Esophagus squamous epithelium (tissue), 4 donors: ENCODE measurements around the gene TNS1.

Experiments used
- CTCF ChIP-seq, 6 experiments: fragments of 450-650 bp in 4 of 6; fragments of 200-600 bp in 2 of 6; sonication (generic) in 2 of 6; IDR thresholded peaks; one replicate each; pipeline ENCODE4 v1.5.1; 2016 to 2019; ENCODE audit warnings: antibody characterized with exemption in 6 of 6, mild to moderate bottlenecking in 4 of 6, moderate library complexity in 4 of 6
- POLR2A ChIP-seq, 4 donors: fragments of 450-650 bp; IDR thresholded peaks; one replicate each; pipeline ENCODE4 v1.6.1; 2017; ENCODE audit warnings: antibody characterized with exemption in 4 of 4, mild to moderate bottlenecking in 4 of 4, moderate library complexity in 3 of 4

GRCh38 chr2:217971166-217971565 is 31.6 kb downstream of the TNS1 start:
- no peak for TF ChIP-seq CTCF (IDR thresholded peaks at IDR 0.05)
- TF ChIP-seq POLR2A (IDR thresholded peaks at IDR 0.05) = no peak
